Left lung (tissue), 10 donors: ENCODE measurements around the gene PLXDC2. TPM values are rescaled to one million over a fixed set of nuclear protein-coding genes. Genes with fewer than 3 reads are reported as not detected.
A peak's percentile ranks its signal among the peaks of the same experiment; 100 is the strongest.

Experiments
- ATAC-seq: fragments of 200-7000 bp; cut with Tn5 transposase; one replicate; pipeline ENCODE4 v1.9.1; 2020; ENCODE audit warnings: moderate library complexity
- DNase-seq, 4 donors: peaks; one replicate each; pipeline ENCODE4 v3.0.0-alpha.2; 2013 to 2020
- H3K27ac ChIP-seq, 2 donors: fragments of 200-600 bp; sonication (generic) in 1 of 2; one replicate each; pipeline versions ENCODE4 v1.5.0 to v1.8.0; 2020 to 2021
- H3K27me3 ChIP-seq, 2 donors: fragments of 200-600 bp; sonication (generic) in 1 of 2; one replicate each; pipeline versions ENCODE4 v1.5.0 to v1.8.0; 2020 to 2021
- H3K36me3 ChIP-seq, 2 donors: fragments of 200-600 bp; sonication (generic) in 1 of 2; one replicate each; pipeline versions ENCODE4 v1.5.0 to v1.8.0; 2020 to 2021
- H3K4me1 ChIP-seq, 2 donors: fragments of 200-600 bp; one replicate each; pipeline ENCODE4 v1.8.0; 2021
- H3K4me3 ChIP-seq, 2 donors: fragments of 200-600 bp; sonication (generic) in 1 of 2; one replicate each; pipeline versions ENCODE4 v1.5.0 to v1.8.0; 2020 to 2021; ENCODE audit warnings: mild to moderate bottlenecking in 1 of 2
- H3K9me3 ChIP-seq, 2 donors: fragments of 200-600 bp; sonication (generic) in 1 of 2; one replicate each; pipeline versions ENCODE4 v1.5.0 to v1.8.0; 2020 to 2021
- intact Hi-C, 2 donors: fragments of 100-400 bp; cut with DNase I; formaldehyde crosslinking; loops; one replicate each; pipeline versions ENCODE4 v1.11.2 to v1.14.2; 2022
- polyA plus RNA-seq, 6 donors: library from polyadenylated mRNA; unstranded; fragments of 120-200 nt; gene quantifications; one replicate each; pipeline ENCODE4 v1.2.1, GENCODE V29; 2013; ENCODE audit not compliant: insufficient read length in 6 of 6
- total RNA-seq, 2 donors: library from RNA; stranded (reverse); fragmentation: NEBNext Ultra II Directional; extraction: Animal tissue kit (Norgen Biotek cat#: 25700); gene quantifications; one replicate each; pipeline ENCODE4 v1.2.1, GENCODE V29; 2021
- TF ChIP-seq, protein P1 (sequence below), 2 donors: fragments of 200-600 bp; sonication (generic) in 1 of 2; IDR thresholded peaks; one replicate each; pipeline versions ENCODE4 v1.5.0 to v1.8.0; 2021; ENCODE audit warnings: antibody characterized with exemption in 2 of 2
- donor health status: DM: no; HTN: yes; CAD: no.
- donor health status: DM: no; HTN: no; CAD: no.

PLXDC2 gene
- total and polyA plus RNA-seq, 8 donors, result 85.3 to 127 (median 112) TPM

DNA sequence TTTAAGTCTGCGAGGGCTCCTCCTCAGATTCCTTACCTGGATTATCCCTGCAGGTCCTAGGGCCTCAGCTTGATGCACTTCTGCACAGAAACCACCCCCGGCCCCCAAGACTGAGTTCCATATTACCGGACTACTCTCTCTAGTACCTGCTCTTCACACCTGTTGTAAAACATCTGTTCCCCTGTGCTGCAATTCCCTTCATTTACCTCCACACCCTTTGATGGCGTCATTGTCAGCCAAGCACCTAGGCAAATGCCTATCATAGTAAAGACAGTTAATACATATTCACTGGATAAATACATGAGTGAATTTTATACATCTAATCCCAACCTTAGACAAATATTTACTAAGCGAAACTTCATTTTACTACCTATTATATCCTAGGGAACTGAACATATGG lies 275.5 kb downstream of the PLXDC2 start:
- H3K27ac ChIP-seq, result no peak overlapping the region
- DNase-seq, result peak in 1 of 4 donors; percentile 18
- TF ChIP-seq, protein P1, sequence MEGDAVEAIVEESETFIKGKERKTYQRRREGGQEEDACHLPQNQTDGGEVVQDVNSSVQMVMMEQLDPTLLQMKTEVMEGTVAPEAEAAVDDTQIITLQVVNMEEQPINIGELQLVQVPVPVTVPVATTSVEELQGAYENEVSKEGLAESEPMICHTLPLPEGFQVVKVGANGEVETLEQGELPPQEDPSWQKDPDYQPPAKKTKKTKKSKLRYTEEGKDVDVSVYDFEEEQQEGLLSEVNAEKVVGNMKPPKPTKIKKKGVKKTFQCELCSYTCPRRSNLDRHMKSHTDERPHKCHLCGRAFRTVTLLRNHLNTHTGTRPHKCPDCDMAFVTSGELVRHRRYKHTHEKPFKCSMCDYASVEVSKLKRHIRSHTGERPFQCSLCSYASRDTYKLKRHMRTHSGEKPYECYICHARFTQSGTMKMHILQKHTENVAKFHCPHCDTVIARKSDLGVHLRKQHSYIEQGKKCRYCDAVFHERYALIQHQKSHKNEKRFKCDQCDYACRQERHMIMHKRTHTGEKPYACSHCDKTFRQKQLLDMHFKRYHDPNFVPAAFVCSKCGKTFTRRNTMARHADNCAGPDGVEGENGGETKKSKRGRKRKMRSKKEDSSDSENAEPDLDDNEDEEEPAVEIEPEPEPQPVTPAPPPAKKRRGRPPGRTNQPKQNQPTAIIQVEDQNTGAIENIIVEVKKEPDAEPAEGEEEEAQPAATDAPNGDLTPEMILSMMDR (IDR thresholded peaks at IDR 0.05), result no peak
- intact Hi-C loops, result no loop called here
- H3K9me3 ChIP-seq, result no peaks in the 10 kb centered on the region
- ATAC-seq, result no peak
- H3K4me3 ChIP-seq, result no peak overlapping the region
- H3K4me1 ChIP-seq, result no peaks in the 10 kb centered on the region
- no peaks in the 10 kb centered on the region for H3K36me3 ChIP-seq
- no peaks in the 10 kb centered on the region for H3K27me3 ChIP-seq

- no peaks in the 10 kb centered on the region for H3K36me3 ChIP-seq
- DNase-seq (no peak), ATAC-seq (no peak)
- H3K4me1 ChIP-seq, result no peaks in the 10 kb centered on the region
- intact Hi-C loops, result no loop called here
- no peaks in the 10 kb centered on the region for H3K9me3 ChIP-seq
- TF ChIP-seq, protein P1 (IDR thresholded peaks at IDR 0.05), result no peak
- no peak overlapping the region for H3K4me3 ChIP-seq
- H3K27me3 ChIP-seq, result no peaks in the 10 kb centered on the region
- H3K27ac ChIP-seq, result no peak overlapping the region
Observed at GRCh38 chr10:20093600-20093999, 277.4 kb downstream of the PLXDC2 start.

- no peak overlapping the region for H3K4me3 ChIP-seq
- no peak for ATAC-seq
- H3K4me1 ChIP-seq, result peaks cover 0 to 2% of the 10 kb centered on the region in 2 donors
- no peaks in the 10 kb centered on the region for H3K27me3 ChIP-seq
- TF ChIP-seq, protein P1 (IDR thresholded peaks at IDR 0.05), result no peak
- intact Hi-C loops, result no loop called here
- no peaks in the 10 kb centered on the region for H3K36me3 ChIP-seq
- H3K27ac ChIP-seq, result no peak overlapping the region
- no peak for DNase-seq
- no peaks in the 10 kb centered on the region for H3K9me3 ChIP-seq
Observed at GRCh38 chr10:20094226-20094976, 278.2 kb downstream of the PLXDC2 start.

DNA sequence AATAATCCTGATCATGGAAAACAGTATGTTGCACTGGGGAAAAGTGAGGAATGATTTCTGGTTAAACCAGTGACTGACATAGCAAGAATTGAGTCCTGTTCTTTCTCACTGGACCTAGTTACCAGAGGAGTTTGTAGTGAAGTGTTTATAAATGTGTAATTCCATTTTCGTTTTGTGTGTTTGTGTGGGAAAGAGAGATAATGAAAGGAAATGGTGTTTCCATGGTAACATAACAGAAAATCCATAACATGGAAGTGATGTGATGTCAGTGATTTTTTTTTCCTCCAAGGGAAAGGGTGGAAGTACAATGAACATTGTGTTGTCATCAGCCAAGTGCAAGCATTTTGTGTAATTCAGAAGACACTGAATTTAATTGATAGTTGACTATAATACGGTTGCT lies 283.9 kb downstream of the PLXDC2 start:
- Histone ChIP-seq H3K4me1 (peaks cover 0 to 10% of the 10 kb centered on the region in 2 donors), H3K9me3 (no peaks in the 10 kb centered on the region), H3K36me3 (no peaks in the 10 kb centered on the region), H3K27ac (peak overlapping the region; percentile 37 to 69), H3K4me3 (no peak overlapping the region), H3K27me3 (no peaks in the 10 kb centered on the region)
- peak; percentile 55 for ATAC-seq
- peak in 2 of 4 donors; percentile 62 to 81 for DNase-seq
- intact Hi-C loops, result no loop called here
- TF ChIP-seq, protein P1 (IDR thresholded peaks at IDR 0.05), result no peak

DNA sequence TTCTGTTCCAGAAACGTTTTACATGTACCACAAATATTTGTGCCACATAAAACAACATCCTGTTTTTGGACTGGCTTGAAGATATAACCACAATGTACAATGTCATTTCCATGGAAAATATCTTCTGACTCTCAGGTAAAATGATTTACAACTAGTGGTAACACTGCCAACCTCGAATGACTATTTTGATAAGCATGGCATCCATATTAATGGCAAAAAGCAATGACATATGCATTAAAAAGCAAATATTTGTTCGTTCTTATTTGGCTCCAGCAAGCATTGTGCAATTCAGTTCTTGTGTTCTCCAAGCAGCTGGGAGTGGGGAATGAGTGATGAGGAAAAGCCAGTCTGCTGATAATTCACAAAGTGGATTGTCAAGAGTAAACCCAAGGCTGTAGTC lies 289.0 kb downstream of the PLXDC2 start:
- intact Hi-C loops, result no loop called here

More for the DNA sequence above, 289.0 kb downstream of the PLXDC2 start:
- H3K9me3 ChIP-seq, result no peaks in the 10 kb centered on the region
- H3K27ac ChIP-seq, result peak overlapping the region in 1 of 2 donors; percentile 27
- TF ChIP-seq, protein P1 (IDR thresholded peaks at IDR 0.05), result no peak
- H3K36me3 ChIP-seq, result no peaks in the 10 kb centered on the region
- peaks cover 0 to under 1% of the 10 kb centered on the region in 2 donors for H3K4me1 ChIP-seq
- DNase-seq (no peak), ATAC-seq (peak; percentile 33)
- no peaks in the 10 kb centered on the region for H3K27me3 ChIP-seq
- no peak overlapping the region for H3K4me3 ChIP-seq
